HFF-Myc (cell line): Measurements from ENCODE around the gene NSD2.

Source experiments
- DNase-seq: peaks from one replicate; pipeline ENCODE4 v3.0.0-alpha.2; 2011; ENCODE audit warnings: low read depth; ENCODE audit errors: extremely low read depth
- H3K4me3 ChIP-seq: replicated peaks from 2 replicates; pipeline ENCODE4 v1.5.1; 2011; ENCODE audit warnings: low read depth, mild to moderate bottlenecking, control low read depth, low read length
- CTCF ChIP-seq: IDR thresholded peaks from 2 replicates; pipeline ENCODE4 v1.5.1; 2012; ENCODE audit warnings: mild to moderate bottlenecking, low read depth, low read length, control low read depth; ENCODE audit errors: missing control alignments

The NSD2 gene

GRCh38 chr4:1986578-1987210 is 115.5 kb downstream of the NSD2 start:
- no peak for TF ChIP-seq CTCF
- no peak overlapping the region for H3K4me3 ChIP-seq
- DNase-seq = no peak

- no peak for DNase-seq
- TF ChIP-seq CTCF = no peak
- H3K4me3 ChIP-seq = no peak overlapping the region
Measured at GRCh38 chr4:1987296-1987695, 116.1 kb downstream of the NSD2 start.

GRCh38 chr4:1987721-1988326 is 116.6 kb downstream of the NSD2 start:
- H3K4me3 ChIP-seq = no peak overlapping the region
- TF ChIP-seq CTCF = no peak
- no peak for DNase-seq

GRCh38 chr4:1988327-1988724 is 117.1 kb downstream of the NSD2 start:
- DNase-seq = no peak
- no peak for TF ChIP-seq CTCF
- H3K4me3 ChIP-seq = no peak overlapping the region

GRCh38 chr4:1989533-1990347 is 118.5 kb downstream of the NSD2 start:
- no peak for DNase-seq
- no peak for TF ChIP-seq CTCF
- no peak overlapping the region for H3K4me3 ChIP-seq

- no peak for TF ChIP-seq CTCF
- H3K4me3 ChIP-seq = no peak overlapping the region
- DNase-seq = no peak
Measured at GRCh38 chr4:1990348-1990645, 119.1 kb downstream of the NSD2 start.
